GM23338 (cell line): ENCODE data around the gene FMN1. TPM values are rescaled to one million over a fixed set of nuclear protein-coding genes. Genes with fewer than 3 reads are reported as not detected.

ENCODE experiments used
- ATAC-seq: fragments of 200-7000 bp; cut with Tn5 transposase; 3 replicates; pipeline ENCODE4 v1.9.1; 2020
- DNase-seq: peaks from one replicate; pipeline ENCODE4 v3.0.0-alpha.2; 2015; ENCODE audit warnings: low spot score
- H2AFZ ChIP-seq: fragments of 200-600 bp; sonication (generic); 2 replicates; pipeline ENCODE4 v1.8.0; 2016; ENCODE audit warnings: antibody characterized with exemption, mild to moderate bottlenecking, moderate library complexity
- H3F3A ChIP-seq: fragments of 200-600 bp; sonication (generic); replicated peaks from 2 replicates; pipeline ENCODE4 v1.8.0; 2017; ENCODE audit warnings: antibody characterized with exemption, mixed run types, low read depth
- H3K27ac ChIP-seq: fragments of 200-600 bp; sonication (generic); 2 replicates; pipeline ENCODE4 v1.6.1; 2016; ENCODE audit warnings: low read depth
- H3K27me3 ChIP-seq: fragments of 200-600 bp; sonication (generic); 2 replicates; pipeline ENCODE4 v1.8.0; 2016; ENCODE audit warnings: mild to moderate bottlenecking, mixed run types, moderate library complexity; ENCODE audit not compliant: insufficient read depth
- H3K36me3 ChIP-seq: fragments of 200-600 bp; sonication (generic); 2 replicates; pipeline ENCODE4 v1.8.0; 2016; ENCODE audit warnings: mild to moderate bottlenecking; ENCODE audit not compliant: insufficient read depth
- H3K4me1 ChIP-seq: fragments of 200-600 bp; sonication (generic); 2 replicates; pipeline ENCODE4 v1.8.0; 2016; ENCODE audit warnings: mild to moderate bottlenecking, moderate library complexity; ENCODE audit not compliant: insufficient read depth
- H3K4me2 ChIP-seq: fragments of 200-600 bp; sonication (generic); 2 replicates; pipeline ENCODE4 v1.7.1; 2017; ENCODE audit warnings: mixed run types
- H3K4me3 ChIP-seq: fragments of 200-600 bp; sonication (generic); 2 replicates; pipeline ENCODE4 v1.6.1; 2016; ENCODE audit warnings: mixed run types
- H3K79me2 ChIP-seq: fragments of 200-600 bp; sonication (generic); replicated peaks from 2 replicates; pipeline ENCODE4 v1.8.0; 2017; ENCODE audit warnings: mild to moderate bottlenecking; ENCODE audit not compliant: insufficient read depth
- H3K9me2 ChIP-seq: fragments of 200-600 bp; sonication (generic); 2 replicates; pipeline ENCODE4 v1.8.0; 2017; ENCODE audit not compliant: insufficient read depth
- H4K20me1 ChIP-seq: fragments of 200-600 bp; sonication (generic); replicated peaks from 2 replicates; pipeline ENCODE4 v1.8.0; 2017; ENCODE audit warnings: mild to moderate bottlenecking; ENCODE audit not compliant: insufficient read depth
- H3K27ac Mint-ChIP-seq: 2 replicates; pipeline ENCODE4 v1.8.0; 2020; ENCODE audit warnings: inconsistent platforms, mild to moderate bottlenecking, moderate library complexity, mixed read lengths
- H3K27me3 Mint-ChIP-seq: 3 replicates; pipeline ENCODE4 v1.8.0; 2022; ENCODE audit warnings: low read depth, mild to moderate bottlenecking, moderate library complexity, mixed read lengths, inconsistent platforms; ENCODE audit not compliant: insufficient read depth, poor library complexity
- H3K36me3 Mint-ChIP-seq: 3 replicates; pipeline ENCODE4 v1.8.0; 2021; ENCODE audit warnings: low read depth, mild to moderate bottlenecking, inconsistent platforms, moderate library complexity, mixed read lengths
- H3K4me1 Mint-ChIP-seq: 3 replicates; pipeline ENCODE4 v1.8.0; 2020; ENCODE audit warnings: mild to moderate bottlenecking, inconsistent platforms, mixed read lengths
- H3K4me3 Mint-ChIP-seq: 3 replicates; pipeline ENCODE4 v1.8.0; 2021; ENCODE audit warnings: moderate library complexity, mild to moderate bottlenecking, inconsistent platforms, mixed read lengths
- H3K9me3 Mint-ChIP-seq: 3 replicates; pipeline ENCODE4 v1.8.0; 2020; ENCODE audit warnings: moderate library complexity, mild to moderate bottlenecking, inconsistent platforms, mixed read lengths
- CREB1 ChIP-seq: fragments of 250-450 bp; sonication (Bioruptor Pico); IDR thresholded peaks from 2 replicates; pipeline ENCODE4 v1.5.0; 2020; ENCODE audit warnings: low read depth, mild to moderate bottlenecking, moderate library complexity
- CTCF ChIP-seq, 2 experiments: fragments of 200-600 bp in 1 of 2; sonication (generic) in 1 of 2; conservative IDR thresholded peaks; 2 replicates each; pipeline versions ENCODE4 v1.5.1 to v1.6.1; 2016 to 2017; ENCODE audit warnings: antibody characterized with exemption in 2 of 2, low read depth in 2 of 2, mild to moderate bottlenecking in 2 of 2, moderate library complexity in 1 of 2
- ETS1 ChIP-seq: IDR thresholded peaks from 2 replicates; pipeline ENCODE4 v1.6.1; 2016; ENCODE audit warnings: antibody characterized with exemption
- EZH2 ChIP-seq: fragments of 200-600 bp; sonication (generic); IDR thresholded peaks from one replicate; pipeline ENCODE4 v1.8.0; 2017; ENCODE audit warnings: antibody characterized with exemption, mild to moderate bottlenecking, low read depth; ENCODE audit not compliant: unreplicated experiment
- EZH2phosphoT487 ChIP-seq: fragments of 200-600 bp; sonication (generic); IDR thresholded peaks from one replicate; pipeline ENCODE4 v1.8.1; 2018; ENCODE audit warnings: antibody characterized with exemption; ENCODE audit not compliant: unreplicated experiment
- JUNB ChIP-seq: IDR thresholded peaks from one replicate; pipeline ENCODE4 v1.6.1; 2016; ENCODE audit warnings: antibody characterized with exemption; ENCODE audit not compliant: unreplicated experiment
- NANOG ChIP-seq: IDR thresholded peaks from 2 replicates; pipeline ENCODE4 v1.6.1; 2016; ENCODE audit warnings: antibody characterized with exemption, borderline replicate concordance
- POLR2AphosphoS5 ChIP-seq: IDR thresholded peaks from 2 replicates; pipeline ENCODE4 v1.6.1; 2016; ENCODE audit warnings: antibody characterized with exemption, low read depth
- REST ChIP-seq: IDR thresholded peaks from one replicate; pipeline ENCODE4 v1.6.1; 2018; ENCODE audit warnings: antibody characterized with exemption; ENCODE audit not compliant: unreplicated experiment
- STAT1 ChIP-seq: IDR thresholded peaks from one replicate; pipeline ENCODE4 v1.6.1; 2016; ENCODE audit warnings: antibody characterized with exemption; ENCODE audit not compliant: unreplicated experiment
- ZNF114 ChIP-seq: fragments of 250-450 bp; sonication (Bioruptor Pico); IDR thresholded peaks from 2 replicates; pipeline ENCODE4 v1.5.0; 2020; ENCODE audit warnings: mild to moderate bottlenecking, moderate library complexity
- ZNF331 ChIP-seq: fragments of 250-450 bp; sonication (Bioruptor Pico); IDR thresholded peaks from 2 replicates; pipeline ENCODE4 v1.5.0; 2020; ENCODE audit warnings: low read depth, mild to moderate bottlenecking, moderate library complexity
- ZNF462 ChIP-seq: fragments of 250-450 bp; sonication (Bioruptor Pico); IDR thresholded peaks from 2 replicates; pipeline ENCODE4 v1.5.0; 2020; ENCODE audit warnings: mild to moderate bottlenecking, moderate library complexity
- polyA plus RNA-seq: library from polyadenylated mRNA; unstranded; fragments of >200 nt; fragmentation: Nextera tagmentation; extraction: Ambion mirVana; gene quantifications from 2 replicates; pipeline ENCODE4 v1.2.1, GENCODE V29; 2016
- total RNA-seq: library from RNA; depleted of rRNA; stranded (reverse); fragments of >200 nt; shearing (Covaris generic); gene quantifications from 2 replicates; pipeline ENCODE4 v1.2.3, GENCODE V29; 2014

The FMN1 gene
- total and polyA plus RNA-seq, 2 experiments from 2014 or later, result 1.2 to 1.6 TPM

GRCh38 chr15:32824777-32825176 lies 369.7 kb downstream of the FMN1 start:
- Mint-ChIP-seq H3K9me3 (no peaks in the 10 kb centered on the region), H3K27ac (no peak overlapping the region), H3K36me3 (no peaks in the 10 kb centered on the region), H3K27me3 (no peaks in the 10 kb centered on the region), H3K4me1 (no peaks in the 10 kb centered on the region), H3K4me3 (no peak overlapping the region)
- no peak overlapping the region for H3K27ac ChIP-seq
- ATAC-seq (no peak), DNase-seq (no peak)
- no peaks in the 10 kb centered on the region for H3F3A ChIP-seq
- no peaks in the 10 kb centered on the region for H3K79me2 ChIP-seq
- H3K27me3 ChIP-seq, result no peaks in the 10 kb centered on the region
- no peaks in the 10 kb centered on the region for H3K36me3 ChIP-seq
- H3K4me1 ChIP-seq, result no peaks in the 10 kb centered on the region
- no peak overlapping the region for H3K4me3 ChIP-seq
- TF ChIP-seq EZH2, result no peak
- TF ChIP-seq NANOG, result no peak
- no peak for TF ChIP-seq STAT1
- TF ChIP-seq CTCF (conservative IDR thresholded peaks at IDR 0.05; ENCODE audit: low read depth in 2 of 2), result no peak
- TF ChIP-seq CREB1, result no peak
- TF ChIP-seq JUNB, result no peak
- TF ChIP-seq EZH2phosphoT487, result no peak
- TF ChIP-seq ETS1, result no peak
- TF ChIP-seq ZNF462 (CRISPR knock-in tag), result no peak
- TF ChIP-seq REST, result no peak
- no peak for TF ChIP-seq ZNF331 (CRISPR knock-in tag)
- TF ChIP-seq ZNF114 (CRISPR knock-in tag), result no peak
- no peak for TF ChIP-seq POLR2AphosphoS5
- H4K20me1 ChIP-seq, result no peaks in the 10 kb centered on the region
- H3K9me2 ChIP-seq, result no peaks in the 10 kb centered on the region
- no peak overlapping the region for H3K4me2 ChIP-seq
- H2AFZ ChIP-seq, result no peak overlapping the region
